HepG2 (cell line): ENCODE results near the gene CRY1. TPM values are rescaled to one million over a fixed set of nuclear protein-coding genes. Genes with fewer than 3 reads are reported as not detected.
"Not testable (repeated sequence)": the region's sequence is repeated elsewhere in the genome, so short reads cannot be mapped to it uniquely, and the experiment has no call there.

ENCODE experiments used
- ATAC-seq: fragments of 200-7000 bp; cut with Tn5 transposase; 3 replicates; pipeline ENCODE4 v1.9.1; 2020; ENCODE audit warnings: mild to moderate bottlenecking, moderate library complexity
- BruUV-seq: library from RNA; stranded (reverse); fragments of 400-500 nt; replicated peaks from 2 replicates; lab custom pipeline; 2021; lab: Mats Ljungman, UMichigan
- CTCF ChIA-PET: fragments of 300-600 bp; formaldehyde crosslinking; extraction: SDS; loops from one replicate; lab custom pipeline; 2021; ENCODE audit warnings: low total read pairs, inconsistent platforms, low intra/inter-chr PET ratio; lab: Yijun Ruan, JAX
- POLR2A ChIA-PET: fragments of 350-600 bp; sonication (Branson Sonifier 250); formaldehyde crosslinking; loops from one replicate; lab custom pipeline; 2020; ENCODE audit warnings: antibody characterized with exemption, inconsistent platforms; lab: Yijun Ruan, JAX
- DNase-seq: peaks from one replicate; pipeline ENCODE4 v3.0.0-alpha.2; 2015; ENCODE audit warnings: low spot score
- FAIRE-seq: peaks from 3 replicates; lab custom pipeline; 2011; peaks lifted over from hg19 to GRCh38; lab: Jason Lieb, UNC
- H2AFZ ChIP-seq: one replicate; pipeline ENCODE4 v1.6.1; 2011; ENCODE audit warnings: low read length, inconsistent platforms
- H3K27ac ChIP-seq: fragments of 300-600 bp; 3 replicates; pipeline ENCODE4 v1.8.0; 2011; ENCODE audit warnings: mixed run types, mild to moderate bottlenecking, mixed read lengths, low read length, inconsistent platforms; ENCODE audit not compliant: insufficient read depth; ENCODE audit errors: extremely low read length
- H3K27me3 ChIP-seq, 2 experiments: fragments of 200-600 bp in 1 of 2; 2 replicates in 1 of 2; 3 replicates in 1 of 2; pipeline versions ENCODE4 v1.6.0 to v1.8.0; 2011; ENCODE audit warnings: low read length in 2 of 2, mild to moderate bottlenecking in 2 of 2, moderate library complexity in 2 of 2, inconsistent platforms in 1 of 2; ENCODE audit not compliant: insufficient read depth in 2 of 2, control insufficient read depth in 1 of 2
- H3K36me3 ChIP-seq, 2 experiments: fragments of 200-600 bp in 1 of 2; replicated peaks in 1 of 2; 2 replicates in 1 of 2; 3 replicates in 1 of 2; pipeline versions ENCODE4 v1.5.1 to v1.8.0; 2011; ENCODE audit warnings: low read length in 2 of 2, inconsistent platforms in 1 of 2; ENCODE audit not compliant: insufficient read depth in 2 of 2, control insufficient read depth in 1 of 2
- H3K4me1 ChIP-seq: 2 replicates; pipeline ENCODE4 v1.5.1; 2012; ENCODE audit warnings: low read length, inconsistent platforms; ENCODE audit not compliant: insufficient read depth
- H3K4me2 ChIP-seq: 2 replicates; pipeline ENCODE4 v1.6.0; 2011; ENCODE audit warnings: low read depth, low read length, inconsistent platforms
- H3K4me3 ChIP-seq, 3 experiments: fragments of 200-600 bp in 1 of 3; sonication (generic), shearing (Covaris generic) in 1 of 3; replicated peaks in 1 of 3; 2 replicates each; pipeline ENCODE4 v1.5.1; 2011 to 2016; ENCODE audit warnings: low read length in 3 of 3, inconsistent platforms in 2 of 3, low read depth in 2 of 3, mild to moderate bottlenecking in 2 of 3, control low read depth in 1 of 3, mixed read lengths in 1 of 3; ENCODE audit not compliant: insufficient read depth in 1 of 3
- H3K79me2 ChIP-seq: one replicate; pipeline ENCODE4 v1.6.1; 2011; ENCODE audit warnings: low read length, inconsistent platforms; ENCODE audit not compliant: insufficient read depth
- H3K9ac ChIP-seq: 2 replicates; pipeline ENCODE4 v1.6.0; 2011; ENCODE audit warnings: mild to moderate bottlenecking, low read depth, low read length, inconsistent platforms; ENCODE audit not compliant: insufficient read depth
- H3K9me3 ChIP-seq: 2 replicates; pipeline ENCODE4 v1.5.1; 2012; ENCODE audit warnings: mild to moderate bottlenecking, low read length
- H4K20me1 ChIP-seq: 2 replicates; pipeline ENCODE4 v1.6.0; 2011; ENCODE audit warnings: inconsistent platforms, mild to moderate bottlenecking, low read length, moderate library complexity; ENCODE audit not compliant: insufficient read depth
- E2F5 ChIP-seq: sonication (generic); formaldehyde crosslinking; conservative IDR thresholded peaks from 2 replicates; pipeline ENCODE4 v1.4.0; 2020; ENCODE audit warnings: missing genetic modification reagents
- ZBED4 ChIP-seq: sonication (generic); formaldehyde crosslinking; IDR thresholded peaks from 2 replicates; pipeline ENCODE4 v1.4.0; 2020; ENCODE audit warnings: missing genetic modification reagents, borderline replicate concordance
- ZNF121 ChIP-seq: sonication (generic); formaldehyde crosslinking; IDR thresholded peaks from 2 replicates; pipeline ENCODE4 v1.5.0; 2020; ENCODE audit warnings: mild to moderate bottlenecking, missing genetic modification reagents
- ZNF33B ChIP-seq: sonication (generic); formaldehyde crosslinking; IDR thresholded peaks from 2 replicates; pipeline ENCODE4 v1.5.1; 2020; ENCODE audit warnings: mild to moderate bottlenecking, missing genetic modification reagents
- WGBS: methylation state at CpG from one replicate; pipeline ENCODE4 v1.1.6; 2017; ENCODE audit warnings: low lambda C conversion rate; 5-methylcytosine and 5-hydroxymethylcytosine counted together
- in situ Hi-C: cut with HindIII; loops from 2 replicates; pipeline ENCODE4 v1.10.0; 2017; ENCODE audit warnings: low pct_unique_long_range_greater_than_20kb; ENCODE audit not compliant: extremely low pct_ligation_motif_present
- intact Hi-C: fragments of 100-400 bp; cut with micrococcal nuclease; formaldehyde crosslinking; loops from one replicate; pipeline ENCODE4 v1.10.0; 2022; ENCODE audit not compliant: unreplicated experiment
- polyA plus RNA-seq, 8 experiments: library from polyadenylated mRNA; depleted of rRNA in 3 of 8; stranded (reverse) in 7 of 8; unstranded in 1 of 8; fragments of >200 nt; fragmentation: Illumina TruSeq in 4 of 8; extraction: Trizol in 4 of 8; gene quantifications; 2 replicates each; pipeline versions ENCODE4 v1.2.1 to v1.2.3, GENCODE V29; 2011 to 2016; ENCODE audit warnings: low read depth in 4 of 8, missing spikeins in 1 of 8, mixed read lengths in 1 of 8; ENCODE audit not compliant: insufficient read depth in 1 of 8
- total RNA-seq, 5 experiments: library from RNA; depleted of rRNA; stranded (reverse); fragments of >200 nt; fragmentation: Illumina TruSeq; extraction: Trizol; gene quantifications; 2 replicates each; pipeline ENCODE4 v1.2.3, GENCODE V29; 2016; ENCODE audit warnings: low read depth in 1 of 5

Gene CRY1
- total and polyA plus RNA-seq, 2 of the 13 experiments (the other 11 are each of a cell fraction or from before 2014, with no cell fraction given): 11.4 to 13.9 TPM

GRCh38 chr12:107108366-107108765 lies 15.0 kb upstream of the CRY1 start:
- H3K9me3 ChIP-seq, H3K27ac ChIP-seq, H2AFZ ChIP-seq, in situ Hi-C loops, CTCF ChIA-PET, H3K4me2 ChIP-seq, H3K9ac ChIP-seq, H3K4me3 ChIP-seq, BruUV-seq, H4K20me1 ChIP-seq, FAIRE-seq, H3K36me3 ChIP-seq, intact Hi-C loops, DNase-seq, H3K79me2 ChIP-seq, ATAC-seq, POLR2A ChIA-PET: not testable (repeated sequence)
- TF ChIP-seq ZNF121: peak; percentile 38; the same call in 1 of the 2 replicates
- H3K27me3 ChIP-seq: peaks cover 0 to 18% of the 10 kb centered on the region in 2 experiments; a peak in 2 of 5 replicates
- WGBS: 67% methylated on average over 1 of the region's 1 CpG
- H3K4me1 ChIP-seq: peaks cover 27% of the 10 kb centered on the region

- POLR2A ChIA-PET: no interaction called here
- intact Hi-C loops (no loop called here), in situ Hi-C loops (no loop called here)
- CTCF ChIA-PET: no interaction called here
- no TSS peak for BruUV-seq
- peaks cover 30% of the 10 kb centered on the region for H3K4me1 ChIP-seq
- no peaks in the 10 kb centered on the region for H3K79me2 ChIP-seq
- H3K4me3 ChIP-seq: no peak overlapping the region
- H3K27ac ChIP-seq: no peak overlapping the region
- ATAC-seq (no peak), FAIRE-seq (no peak), DNase-seq (no peak)
- H3K4me2 ChIP-seq: no peak overlapping the region
- H3K9ac ChIP-seq: no peak overlapping the region
- 0% methylated on average over 3 of the region's 4 CpGs for WGBS
- peaks cover 0 to 14% of the 10 kb centered on the region in 2 experiments; a peak in 1 of 5 replicates for H3K27me3 ChIP-seq
- TF ChIP-seq ZBED4 (CRISPR knock-in tag) (no peak), E2F5 (CRISPR knock-in tag) (no peak), ZNF33B (CRISPR knock-in tag) (no peak)
- H2AFZ ChIP-seq: no peak overlapping the region
- no peaks in the 10 kb centered on the region for H4K20me1 ChIP-seq
- no peaks in the 10 kb centered on the region for H3K36me3 ChIP-seq
- H3K9me3 ChIP-seq: no peaks in the 10 kb centered on the region
These were observed 14.0 kb upstream of the CRY1 start for GRCh38 chr12:107107381-107107780.
